Measurements from ENCODE around the gene SQSTM1. TPM values are rescaled to one million over a fixed set of nuclear protein-coding genes. Genes with fewer than 3 reads are reported as not detected.

Gene SQSTM1
- total and polyA plus RNA-seq, 2 of the 8 experiments (the other 6 are each of a cell fraction or from before 2014, with no cell fraction given), result 78.6 to 110 TPM

GRCh38 chr5:179821298-179822058 lies 773 bp downstream of the SQSTM1 start (continued):
- TF ChIP-seq ATF2 (IDR thresholded peaks at IDR 0.05; ENCODE audit: low read length) (no peak), CHD7 (IDR thresholded peaks at IDR 0.05; ENCODE audit: insufficient replicate concordance, low read length) (no peak), POLR2AphosphoS5 (IDR thresholded peaks at IDR 0.05; ENCODE audit: low read depth, low read length) (peak; percentile 90), BCL11A (IDR thresholded peaks at IDR 0.05; ENCODE audit: low read depth in 2 of 2, low read length in 2 of 2) (no peak), KDM4A (IDR thresholded peaks at IDR 0.05; ENCODE audit: low read depth, low read length, severe bottlenecking) (peak; percentile 40), CHD2 (IDR thresholded peaks at IDR 0.05; ENCODE audit: low read length) (no peak), CBX8 (IDR thresholded peaks at IDR 0.05; ENCODE audit: borderline replicate concordance, low read depth, low read length) (no peak), TAF7 (optimal IDR thresholded peaks at IDR 0.05; ENCODE audit: borderline replicate concordance, low read depth, low read length) (no peak), CREB1 (IDR thresholded peaks at IDR 0.05) (peak; percentile 48; the same call in 1 of the 2 replicates)

All from H1 (cell line).